Hepatocyte (in vitro differentiated cells): ENCODE data around the gene FRMD4B.

Experiments used
- EZH2 ChIP-seq: fragments of 200-600 bp; sonication (generic); IDR thresholded peaks from 2 replicates; pipeline ENCODE4 v1.6.1; 2016; ENCODE audit warnings: antibody characterized with exemption, mild to moderate bottlenecking, borderline replicate concordance
- TF ChIP-seq, protein P1 (sequence below): fragments of 200-600 bp; sonication (generic); IDR thresholded peaks from 2 replicates; pipeline ENCODE4 v1.5.1; 2016; ENCODE audit warnings: antibody characterized with exemption, mild to moderate bottlenecking; ENCODE audit not compliant: poor library complexity

DNA sequence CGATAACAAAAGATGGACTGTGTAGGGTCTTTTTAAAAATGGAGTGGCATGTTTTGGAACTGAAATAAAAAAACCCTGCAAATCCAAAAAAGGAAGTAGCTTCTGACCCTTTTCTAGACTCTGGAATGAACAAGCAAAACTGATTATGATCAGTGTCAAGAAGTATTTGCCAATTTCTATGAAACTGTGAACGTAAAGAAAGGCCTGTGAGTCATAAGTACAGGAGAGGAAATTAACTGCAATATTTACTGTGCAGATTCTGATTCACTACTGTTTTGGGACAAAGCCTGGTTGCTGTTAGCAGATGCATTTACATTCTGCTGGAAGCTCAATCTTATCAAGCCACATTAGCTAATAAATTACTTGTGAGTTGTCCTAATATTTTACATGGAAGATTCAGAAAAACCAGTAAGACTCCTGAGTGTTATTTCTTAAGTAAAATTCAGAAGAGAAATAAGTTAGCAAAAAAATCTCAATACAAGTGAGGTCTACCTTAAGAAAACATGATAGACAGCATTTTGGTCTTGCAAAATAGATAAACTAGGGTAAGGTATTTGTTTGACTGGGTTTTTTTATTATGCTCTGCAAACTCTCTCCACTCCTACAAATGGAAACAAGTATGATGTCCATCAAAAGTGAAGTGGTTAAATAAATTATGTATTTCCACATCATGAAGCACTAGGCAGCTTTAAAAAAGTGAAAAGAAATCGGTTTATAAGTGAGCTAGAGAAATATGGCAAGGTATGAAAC lies 173.3 kb downstream of the FRMD4B start:
- TF ChIP-seq, protein P1, sequence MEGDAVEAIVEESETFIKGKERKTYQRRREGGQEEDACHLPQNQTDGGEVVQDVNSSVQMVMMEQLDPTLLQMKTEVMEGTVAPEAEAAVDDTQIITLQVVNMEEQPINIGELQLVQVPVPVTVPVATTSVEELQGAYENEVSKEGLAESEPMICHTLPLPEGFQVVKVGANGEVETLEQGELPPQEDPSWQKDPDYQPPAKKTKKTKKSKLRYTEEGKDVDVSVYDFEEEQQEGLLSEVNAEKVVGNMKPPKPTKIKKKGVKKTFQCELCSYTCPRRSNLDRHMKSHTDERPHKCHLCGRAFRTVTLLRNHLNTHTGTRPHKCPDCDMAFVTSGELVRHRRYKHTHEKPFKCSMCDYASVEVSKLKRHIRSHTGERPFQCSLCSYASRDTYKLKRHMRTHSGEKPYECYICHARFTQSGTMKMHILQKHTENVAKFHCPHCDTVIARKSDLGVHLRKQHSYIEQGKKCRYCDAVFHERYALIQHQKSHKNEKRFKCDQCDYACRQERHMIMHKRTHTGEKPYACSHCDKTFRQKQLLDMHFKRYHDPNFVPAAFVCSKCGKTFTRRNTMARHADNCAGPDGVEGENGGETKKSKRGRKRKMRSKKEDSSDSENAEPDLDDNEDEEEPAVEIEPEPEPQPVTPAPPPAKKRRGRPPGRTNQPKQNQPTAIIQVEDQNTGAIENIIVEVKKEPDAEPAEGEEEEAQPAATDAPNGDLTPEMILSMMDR = no peak
- no peak for TF ChIP-seq EZH2
